Measurements from ENCODE around the gene MBP. TPM values are rescaled to one million over a fixed set of nuclear protein-coding genes. Genes with fewer than 3 reads are reported as not detected.
A peak's percentile ranks its signal among the peaks of the same experiment; 100 is the strongest.

Gene MBP
- total RNA-seq, 1 donor from 2014 or later = 14.1 TPM

GRCh38 chr18:77088963-77089722 lies 43.4 kb downstream of the MBP start:
- no peak for DNase-seq (ENCODE audit: extremely low read depth, low read depth, low spot score)

- DNase-seq (ENCODE audit: extremely low read depth, low read depth, low spot score) = no peak
These were observed 45.0 kb downstream of the MBP start for GRCh38 chr18:77087393-77088141.

GRCh38 chr18:77086656-77087392 lies 45.8 kb downstream of the MBP start:
- no peak for DNase-seq (ENCODE audit: extremely low read depth, low read depth, low spot score)

- DNase-seq (ENCODE audit: extremely low read depth, low read depth, low spot score) = no peak
These were observed 46.5 kb downstream of the MBP start for GRCh38 chr18:77086034-77086433.

GRCh38 chr18:77084688-77085035 lies 47.9 kb downstream of the MBP start:
- no peak for DNase-seq (ENCODE audit: extremely low read depth, low read depth, low spot score)

GRCh38 chr18:77082316-77082955 lies 50.1 kb downstream of the MBP start:
- DNase-seq (ENCODE audit: extremely low read depth, low read depth, low spot score) = no peak

- no peak for DNase-seq (ENCODE audit: extremely low read depth, low read depth, low spot score)
These were observed 51.2 kb downstream of the MBP start for GRCh38 chr18:77081390-77081778.

- DNase-seq (ENCODE audit: extremely low read depth, low read depth, low spot score) = no peak
These were observed 52.5 kb downstream of the MBP start for GRCh38 chr18:77079954-77080682.

- no peak for DNase-seq (ENCODE audit: extremely low read depth, low read depth, low spot score)
These were observed 53.5 kb downstream of the MBP start for GRCh38 chr18:77079088-77079487.

- no peak for DNase-seq (ENCODE audit: extremely low read depth, low read depth, low spot score)
These were observed 53.9 kb downstream of the MBP start for GRCh38 chr18:77078690-77079070.

- no peak for DNase-seq (ENCODE audit: extremely low read depth, low read depth, low spot score)
These were observed 54.5 kb downstream of the MBP start for GRCh38 chr18:77077941-77078689.

- no peak for DNase-seq (ENCODE audit: extremely low read depth, low read depth, low spot score)
These were observed 55.2 kb downstream of the MBP start for GRCh38 chr18:77077401-77077800.

- DNase-seq (ENCODE audit: extremely low read depth, low read depth, low spot score) = no peak
These were observed 56.5 kb downstream of the MBP start for GRCh38 chr18:77076111-77076510.

GRCh38 chr18:77074431-77074830 lies 58.2 kb downstream of the MBP start:
- DNase-seq (ENCODE audit: extremely low read depth, low read depth, low spot score) = no peak

GRCh38 chr18:77073336-77074093 lies 59.1 kb downstream of the MBP start:
- DNase-seq (ENCODE audit: extremely low read depth, low read depth, low spot score) = no peak

GRCh38 chr18:77072566-77072965 lies 60.0 kb downstream of the MBP start:
- DNase-seq (ENCODE audit: extremely low read depth, low read depth, low spot score) = no peak

GRCh38 chr18:77071711-77072292 lies 60.8 kb downstream of the MBP start:
- DNase-seq (ENCODE audit: extremely low read depth, low read depth, low spot score) = peak; percentile 90

- no peak for DNase-seq (ENCODE audit: extremely low read depth, low read depth, low spot score)
These were observed 61.5 kb downstream of the MBP start for GRCh38 chr18:77071061-77071460.

GRCh38 chr18:77070627-77071026 lies 62.0 kb downstream of the MBP start:
- no peak for DNase-seq (ENCODE audit: extremely low read depth, low read depth, low spot score)
